Uterus (tissue), 2 donors: ENCODE data around the gene MED10.

Source experiments
- CTCF ChIP-seq, 4 experiments: fragments of 200-600 bp in 2 of 4; fragments of 450-650 bp in 2 of 4; sonication (generic) in 2 of 4; IDR thresholded peaks; one replicate each; pipeline ENCODE4 v1.5.1; 2016 to 2019; ENCODE audit warnings: antibody characterized with exemption in 4 of 4, mild to moderate bottlenecking in 2 of 4, moderate library complexity in 1 of 4
- POLR2A ChIP-seq, 2 donors: fragments of 450-650 bp; IDR thresholded peaks; one replicate each; pipeline ENCODE4 v1.6.1; 2016; ENCODE audit warnings: antibody characterized with exemption in 2 of 2, mild to moderate bottlenecking in 1 of 2, moderate library complexity in 1 of 2

DNA sequence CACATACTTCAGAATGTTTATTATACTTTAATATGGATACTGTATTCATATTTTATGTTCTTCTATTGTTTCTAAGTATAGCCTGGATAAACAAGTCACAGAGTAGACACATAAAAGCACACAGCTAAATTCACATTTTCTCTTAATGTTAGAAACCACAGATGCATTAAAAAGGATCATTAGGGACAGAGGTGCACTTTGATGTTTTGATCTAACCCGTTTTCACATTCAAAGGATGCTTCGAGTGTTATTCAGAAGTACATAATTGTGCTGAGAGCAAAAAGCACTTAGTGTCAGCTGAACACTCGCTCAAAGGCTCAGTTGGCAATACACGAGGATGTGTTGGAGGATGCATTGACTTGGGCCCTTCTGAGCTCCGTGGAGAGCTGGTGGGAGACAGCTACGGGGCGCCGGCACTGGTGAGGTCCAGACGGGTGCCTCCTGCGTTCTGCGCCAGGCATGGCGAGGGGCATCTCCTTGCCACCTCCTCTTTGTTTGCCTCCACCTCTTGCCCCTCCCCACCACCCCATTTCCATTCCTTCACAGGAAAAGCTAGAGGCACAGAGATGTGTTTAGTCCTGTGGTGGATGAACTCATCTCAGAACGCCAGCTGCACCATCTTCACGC lies 35.5 kb downstream of the MED10 start:
- TF ChIP-seq CTCF (IDR thresholded peaks at IDR 0.05) (no peak), POLR2A (IDR thresholded peaks at IDR 0.05) (no peak)
